ENCODE results near the gene TCP11L1.

GRCh38 chr11:33001281-33001680 lies 38.1 kb upstream of the TCP11L1 start:
- TF ChIP-seq POLR2AphosphoS5 (IDR thresholded peaks at IDR 0.05; ENCODE audit: borderline replicate concordance, low read depth, low read length) (no peak), EZH2 (IDR thresholded peaks at IDR 0.05) (no peak), FOXP2 (optimal IDR thresholded peaks at IDR 0.05; ENCODE audit: control extremely low read depth, extremely low read length, insufficient read depth) (no peak)

Measured in SK-N-MC (cell line).